Measurements from ENCODE around the gene GRK2. TPM values are rescaled to one million over a fixed set of nuclear protein-coding genes. Genes with fewer than 3 reads are reported as not detected.

Gene GRK2
- total RNA-seq, 1 experiment from 2014 or later = 56.3 TPM

GRCh38 chr11:67247946-67248550 lies 18.2 kb upstream of the GRK2 start:
- H3K9me3 Mint-ChIP-seq = no peaks in the 10 kb centered on the region
- no peak overlapping the region for H3K27ac Mint-ChIP-seq

More at GRCh38 chr11:67247946-67248550, 18.2 kb upstream of the GRK2 start:
- H3K27me3 ChIP-seq (ENCODE audit: insufficient read depth, low read length) = no peaks in the 10 kb centered on the region
- no peak overlapping the region for H2BK20ac ChIP-seq (ENCODE audit: low read depth, low read length, poor library complexity, severe bottlenecking)
- Mint-ChIP-seq H3K36me3 (ENCODE audit: insufficient read depth in 1 of 3, low read depth in 3 of 3) (peaks cover 68 to 99% (median 89%) of the 10 kb centered on the region in 3 experiments), H3K27me3 (ENCODE audit: low read depth) (no peaks in the 10 kb centered on the region), H3K4me1 (peaks cover 0 to 2% of the 10 kb centered on the region in 2 experiments; a peak in 1 of 4 replicates), H3K4me3 (no peak overlapping the region)
- no peak for TF ChIP-seq CTCF (conservative IDR thresholded peaks at IDR 0.05)
- DNase-seq = no peak
- H3K79me2 ChIP-seq (ENCODE audit: insufficient read depth, low read length) = no peaks in the 10 kb centered on the region
- H3K23ac ChIP-seq (ENCODE audit: insufficient read length, low read depth, low read length) = no peak overlapping the region
- H3K23me2 ChIP-seq (ENCODE audit: insufficient read length, low read depth, low read length, poor library complexity, severe bottlenecking) = no peaks in the 10 kb centered on the region
- no peak overlapping the region for H3K18ac ChIP-seq (ENCODE audit: insufficient read length, low read depth, low read length)
- WGBS (ENCODE audit: extremely low coverage, insufficient read length, low lambda C conversion rate) = no CpG with 5 or more reads among the region's 5 CpGs
- H3K56ac ChIP-seq (ENCODE audit: insufficient read length, low read depth, low read length) = no peak overlapping the region
- no peak overlapping the region for H4K91ac ChIP-seq (ENCODE audit: insufficient read length, low read depth, low read length)
- no peak overlapping the region for H2AFZ ChIP-seq (ENCODE audit: low read length)
- no peak overlapping the region for H3K14ac ChIP-seq (ENCODE audit: insufficient read depth, low read length)
- no peak overlapping the region for H4K5ac ChIP-seq (ENCODE audit: insufficient read length, low read depth, low read length)
- no peak overlapping the region for H3K9ac ChIP-seq (ENCODE audit: extremely low read depth, insufficient read length, low read length)
- no peak overlapping the region for H3K27ac ChIP-seq (ENCODE audit: insufficient read length, low read depth, low read length)
- no peak overlapping the region for H2AK5ac ChIP-seq (ENCODE audit: insufficient read length, low read length)
- no peak overlapping the region for H2BK5ac ChIP-seq (ENCODE audit: insufficient read length, low read length)
- H2BK12ac ChIP-seq (ENCODE audit: insufficient read length, low read depth, low read length) = no peak overlapping the region
- no peak overlapping the region for H4K8ac ChIP-seq (replicated peaks; ENCODE audit: insufficient read length, low read depth, low read length)
- H3K79me1 ChIP-seq (ENCODE audit: insufficient read depth, low read depth, low read length, poor library complexity, severe bottlenecking) = peaks cover under 1% of the 10 kb centered on the region
- H3K9me3 ChIP-seq (ENCODE audit: control insufficient read depth, low read depth, low read length) = no peaks in the 10 kb centered on the region
- H3T11ph ChIP-seq (ENCODE audit: low read length) = no peak overlapping the region
- H3K4ac ChIP-seq (ENCODE audit: low read depth, low read length) = no peak overlapping the region
- no peaks in the 10 kb centered on the region for H4K20me1 ChIP-seq (ENCODE audit: control insufficient read depth, insufficient read depth, insufficient read length)
- H2BK120ac ChIP-seq (ENCODE audit: low read depth, low read length, poor library complexity, severe bottlenecking) = no peak overlapping the region
- no peaks in the 10 kb centered on the region for H3K4me1 ChIP-seq (ENCODE audit: insufficient read depth, low read length)
- H2BK15ac ChIP-seq (ENCODE audit: low read depth, low read length) = no peak overlapping the region
- H3K4me2 ChIP-seq (ENCODE audit: insufficient read depth, insufficient read length, low read length) = no peak overlapping the region

Data from H9 (cell line).